ENCODE measurements around the gene CLCN6. TPM values are rescaled to one million over a fixed set of nuclear protein-coding genes. Genes with fewer than 3 reads are reported as not detected.

The CLCN6 gene
- polyA plus RNA-seq, 1 donor (not counting 4 experiments of a cell fraction or from before 2014, with no cell fraction given), result 7.4 TPM

DNA sequence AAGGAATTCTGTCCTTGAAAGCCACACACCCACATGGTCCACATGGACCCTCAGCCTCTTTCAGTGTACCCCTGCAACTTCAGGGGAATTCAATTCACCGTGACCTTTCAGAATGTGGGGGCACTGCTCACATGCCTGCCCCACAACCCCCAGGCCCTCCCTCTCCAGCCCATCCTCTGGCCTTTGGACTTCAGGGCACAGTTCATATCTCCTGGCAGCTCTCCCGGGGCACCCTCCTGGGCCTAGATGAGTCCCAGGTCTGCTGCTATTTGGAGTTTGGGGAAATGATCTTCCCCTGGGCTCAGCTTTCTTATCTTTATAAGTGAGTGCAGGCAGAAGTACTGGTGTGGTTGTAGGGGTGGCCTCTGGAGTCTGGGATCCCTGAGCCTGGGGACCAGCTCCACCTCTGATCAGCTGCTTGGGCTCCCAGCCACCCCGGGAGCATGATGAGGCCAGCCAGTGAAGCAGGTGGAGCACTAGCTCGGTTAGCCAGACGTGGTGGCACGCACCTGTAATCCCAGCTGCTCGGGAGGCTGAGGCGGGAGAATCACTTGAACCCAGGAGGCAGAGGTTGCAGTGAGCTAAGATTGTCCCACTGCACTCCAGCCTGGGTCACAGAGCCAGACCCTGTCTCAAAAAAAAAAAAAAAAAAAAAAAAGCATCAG is 28.2 kb upstream of the CLCN6 start:
- Histone ChIP-seq H3K27me3 (ENCODE audit: control insufficient read depth, extremely low read depth, insufficient read depth, low read length) (no peaks in the 10 kb centered on the region), H3K9me1 (ENCODE audit: control insufficient read depth, extremely low read depth, insufficient read depth, low read length) (no peaks in the 10 kb centered on the region), H3K36me3 (ENCODE audit: control insufficient read depth in 2 of 2, extremely low read depth in 1 of 2, insufficient read depth in 2 of 2, low read length in 2 of 2) (no peaks in the 10 kb centered on the region), H3K9ac (ENCODE audit: control insufficient read depth, extremely low read depth, insufficient read depth, low read length) (no peak overlapping the region), H4K20me1 (ENCODE audit: control insufficient read depth, extremely low read depth, insufficient read depth, low read length) (no peaks in the 10 kb centered on the region), H2AFZ (ENCODE audit: control insufficient read depth, low read length) (no peak overlapping the region), H3K79me2 (ENCODE audit: control insufficient read depth, insufficient read depth, low read length) (no peaks in the 10 kb centered on the region), H3K27ac (ENCODE audit: control insufficient read depth, insufficient read depth, low read length) (no peak overlapping the region), H3K4me2 (ENCODE audit: control insufficient read depth, extremely low read depth, insufficient read depth, low read depth, low read length) (no peak overlapping the region), H3K9me3 (ENCODE audit: control insufficient read depth, low read depth, low read length) (no peaks in the 10 kb centered on the region), H3K4me1 (ENCODE audit: control insufficient read depth, extremely low read depth, insufficient read depth, low read length) (peaks cover 4% of the 10 kb centered on the region), H3K4me3 (ENCODE audit: control insufficient read depth in 2 of 3, extremely low read depth in 1 of 3, insufficient read depth in 2 of 3, low read depth in 1 of 3, low read length in 3 of 3) (no peak overlapping the region)
- FAIRE-seq (no peak), DNase-seq (ENCODE audit: low read depth, low spot score) (no peak)
- dilution Hi-C loops (cut with MboI; ENCODE audit: extremely low pct_ligation_motif_present, low sequenced_read_pairs), result no loop called here
- TF ChIP-seq, protein P1, sequence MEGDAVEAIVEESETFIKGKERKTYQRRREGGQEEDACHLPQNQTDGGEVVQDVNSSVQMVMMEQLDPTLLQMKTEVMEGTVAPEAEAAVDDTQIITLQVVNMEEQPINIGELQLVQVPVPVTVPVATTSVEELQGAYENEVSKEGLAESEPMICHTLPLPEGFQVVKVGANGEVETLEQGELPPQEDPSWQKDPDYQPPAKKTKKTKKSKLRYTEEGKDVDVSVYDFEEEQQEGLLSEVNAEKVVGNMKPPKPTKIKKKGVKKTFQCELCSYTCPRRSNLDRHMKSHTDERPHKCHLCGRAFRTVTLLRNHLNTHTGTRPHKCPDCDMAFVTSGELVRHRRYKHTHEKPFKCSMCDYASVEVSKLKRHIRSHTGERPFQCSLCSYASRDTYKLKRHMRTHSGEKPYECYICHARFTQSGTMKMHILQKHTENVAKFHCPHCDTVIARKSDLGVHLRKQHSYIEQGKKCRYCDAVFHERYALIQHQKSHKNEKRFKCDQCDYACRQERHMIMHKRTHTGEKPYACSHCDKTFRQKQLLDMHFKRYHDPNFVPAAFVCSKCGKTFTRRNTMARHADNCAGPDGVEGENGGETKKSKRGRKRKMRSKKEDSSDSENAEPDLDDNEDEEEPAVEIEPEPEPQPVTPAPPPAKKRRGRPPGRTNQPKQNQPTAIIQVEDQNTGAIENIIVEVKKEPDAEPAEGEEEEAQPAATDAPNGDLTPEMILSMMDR (optimal IDR thresholded peaks at IDR 0.05 in 1 of 3, IDR thresholded peaks at IDR 0.05 in 1 of 3, conservative IDR thresholded peaks at IDR 0.05 in 1 of 3; ENCODE audit: extremely low read depth in 1 of 3, insufficient read depth in 2 of 3, low read length in 3 of 3), result no peak
- no peak for TF ChIP-seq EZH2 (IDR thresholded peaks at IDR 0.05; ENCODE audit: low read length)

DNA sequence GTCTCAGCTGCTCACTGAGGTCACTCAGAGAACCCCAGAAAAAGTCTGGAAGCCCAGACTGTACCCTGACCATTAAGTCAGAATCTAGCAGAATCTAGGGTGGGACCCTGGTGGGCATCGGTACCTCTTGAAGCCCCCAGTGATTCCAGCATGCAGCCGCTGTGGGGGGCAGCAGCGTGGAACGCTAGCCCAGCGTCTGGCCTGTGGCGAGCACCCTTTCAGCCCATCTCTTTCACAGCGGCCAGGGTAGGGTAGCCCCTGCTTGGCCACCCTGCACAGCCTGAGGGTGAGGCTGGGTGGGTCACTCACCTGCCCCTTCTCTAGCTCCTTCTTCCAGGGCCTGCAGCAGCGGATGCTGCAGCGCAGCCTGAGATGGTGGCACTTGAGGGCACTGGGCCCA is 27.7 kb upstream of the CLCN6 start:
- no peaks in the 10 kb centered on the region for H3K9me3 ChIP-seq (ENCODE audit: control insufficient read depth, low read depth, low read length)
- no peak overlapping the region for H3K9ac ChIP-seq (ENCODE audit: control insufficient read depth, extremely low read depth, insufficient read depth, low read length)
- FAIRE-seq (no peak), DNase-seq (ENCODE audit: low read depth, low spot score) (no peak)
- H3K4me3 ChIP-seq (ENCODE audit: control insufficient read depth in 2 of 3, extremely low read depth in 1 of 3, insufficient read depth in 2 of 3, low read depth in 1 of 3, low read length in 3 of 3), result no peak overlapping the region
- no peak overlapping the region for H3K4me2 ChIP-seq (ENCODE audit: control insufficient read depth, extremely low read depth, insufficient read depth, low read depth, low read length)
- no peaks in the 10 kb centered on the region for H4K20me1 ChIP-seq (ENCODE audit: control insufficient read depth, extremely low read depth, insufficient read depth, low read length)
- H3K27me3 ChIP-seq (ENCODE audit: control insufficient read depth, extremely low read depth, insufficient read depth, low read length), result no peaks in the 10 kb centered on the region
- dilution Hi-C loops (cut with MboI; ENCODE audit: extremely low pct_ligation_motif_present, low sequenced_read_pairs), result no loop called here
- H2AFZ ChIP-seq (ENCODE audit: control insufficient read depth, low read length), result no peak overlapping the region
- TF ChIP-seq EZH2 (IDR thresholded peaks at IDR 0.05; ENCODE audit: low read length), result no peak
- TF ChIP-seq, protein P1 (optimal IDR thresholded peaks at IDR 0.05 in 1 of 3, IDR thresholded peaks at IDR 0.05 in 1 of 3, conservative IDR thresholded peaks at IDR 0.05 in 1 of 3; ENCODE audit: extremely low read depth in 1 of 3, insufficient read depth in 2 of 3, low read length in 3 of 3), result no peak
- H3K36me3 ChIP-seq (ENCODE audit: control insufficient read depth in 2 of 2, extremely low read depth in 1 of 2, insufficient read depth in 2 of 2, low read length in 2 of 2), result no peaks in the 10 kb centered on the region
- H3K9me1 ChIP-seq (ENCODE audit: control insufficient read depth, extremely low read depth, insufficient read depth, low read length), result no peaks in the 10 kb centered on the region
- H3K4me1 ChIP-seq (ENCODE audit: control insufficient read depth, extremely low read depth, insufficient read depth, low read length), result peaks cover 4% of the 10 kb centered on the region
- no peaks in the 10 kb centered on the region for H3K79me2 ChIP-seq (ENCODE audit: control insufficient read depth, insufficient read depth, low read length)
- H3K27ac ChIP-seq (ENCODE audit: control insufficient read depth, insufficient read depth, low read length), result no peak overlapping the region

Data from keratinocyte (primary cell).